ENCODE results near the gene MPP2. TPM values are rescaled to one million over a fixed set of nuclear protein-coding genes. Genes with fewer than 3 reads are reported as not detected.
"Not testable (repeated sequence)": the region's sequence is repeated elsewhere in the genome, so short reads cannot be mapped to it uniquely, and the experiment has no call there.

MPP2 gene
- total RNA-seq, 1 experiment from 2014 or later, result 5.5 TPM

DNA sequence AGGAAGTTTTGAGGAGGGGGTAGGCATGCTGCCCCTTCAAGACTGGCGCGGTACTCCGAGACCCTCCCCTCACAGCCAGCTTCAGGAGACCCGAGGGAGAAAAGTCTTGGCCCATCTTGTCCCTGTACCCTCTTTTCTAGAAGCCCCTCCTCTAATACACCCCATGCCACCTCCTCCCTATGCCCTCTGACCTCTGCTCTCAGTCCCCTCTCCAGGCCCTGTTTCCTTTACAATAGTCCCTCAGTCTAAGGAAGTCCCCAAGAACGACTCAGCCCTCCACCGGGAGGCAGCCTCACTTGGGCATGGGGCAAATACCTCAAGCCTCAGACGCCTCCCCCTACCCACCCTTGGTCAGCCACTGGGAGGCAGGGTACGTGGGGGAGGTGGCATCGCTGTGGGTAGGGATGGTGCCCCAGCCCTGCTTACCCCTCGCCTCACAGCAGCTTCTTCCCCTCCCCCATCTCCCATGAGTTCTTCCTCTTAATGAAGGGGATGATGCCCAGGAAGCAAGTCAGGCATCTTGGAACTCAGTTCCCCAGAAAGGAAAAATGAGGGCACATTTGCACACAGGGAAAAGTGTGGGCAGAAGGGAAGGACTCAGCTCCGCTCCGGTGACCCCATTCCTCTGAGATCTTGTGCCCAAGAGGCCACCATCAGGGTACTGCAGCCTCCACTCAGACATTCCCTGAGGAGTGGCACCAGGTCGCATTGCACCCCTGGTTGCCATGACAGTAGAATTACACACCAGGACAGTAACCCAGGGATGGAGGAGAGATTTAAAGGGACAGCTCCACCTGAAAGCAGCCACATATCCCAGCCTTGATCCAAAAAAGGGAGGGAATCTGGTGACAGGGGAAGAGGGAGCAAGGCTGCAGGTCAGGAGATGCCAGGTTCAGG is 6.2 kb downstream of the MPP2 start:
- TF ChIP-seq, protein P1, sequence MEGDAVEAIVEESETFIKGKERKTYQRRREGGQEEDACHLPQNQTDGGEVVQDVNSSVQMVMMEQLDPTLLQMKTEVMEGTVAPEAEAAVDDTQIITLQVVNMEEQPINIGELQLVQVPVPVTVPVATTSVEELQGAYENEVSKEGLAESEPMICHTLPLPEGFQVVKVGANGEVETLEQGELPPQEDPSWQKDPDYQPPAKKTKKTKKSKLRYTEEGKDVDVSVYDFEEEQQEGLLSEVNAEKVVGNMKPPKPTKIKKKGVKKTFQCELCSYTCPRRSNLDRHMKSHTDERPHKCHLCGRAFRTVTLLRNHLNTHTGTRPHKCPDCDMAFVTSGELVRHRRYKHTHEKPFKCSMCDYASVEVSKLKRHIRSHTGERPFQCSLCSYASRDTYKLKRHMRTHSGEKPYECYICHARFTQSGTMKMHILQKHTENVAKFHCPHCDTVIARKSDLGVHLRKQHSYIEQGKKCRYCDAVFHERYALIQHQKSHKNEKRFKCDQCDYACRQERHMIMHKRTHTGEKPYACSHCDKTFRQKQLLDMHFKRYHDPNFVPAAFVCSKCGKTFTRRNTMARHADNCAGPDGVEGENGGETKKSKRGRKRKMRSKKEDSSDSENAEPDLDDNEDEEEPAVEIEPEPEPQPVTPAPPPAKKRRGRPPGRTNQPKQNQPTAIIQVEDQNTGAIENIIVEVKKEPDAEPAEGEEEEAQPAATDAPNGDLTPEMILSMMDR (IDR thresholded peaks at IDR 0.05; ENCODE audit: unreplicated experiment), result no peak
- Mint-ChIP-seq H3K27ac (ENCODE audit: unreplicated experiment) (peak overlapping the region; percentile 51), H3K4me1 (ENCODE audit: low read depth, unreplicated experiment) (peaks cover 22% of the 10 kb centered on the region), H3K36me3 (ENCODE audit: insufficient read depth, unreplicated experiment) (peaks cover 14% of the 10 kb centered on the region), H3K4me3 (ENCODE audit: low read depth, unreplicated experiment) (peak overlapping the region; percentile 75), H3K27me3 (ENCODE audit: unreplicated experiment) (peaks cover 77% of the 10 kb centered on the region), H3K9me3 (ENCODE audit: low read depth, unreplicated experiment) (no peaks in the 10 kb centered on the region)
- no peak for DNase-seq
- no TSS peak for BruUV-seq (replicated peaks)
- CTCF ChIA-PET, result interaction anchor here (0.7 to 1.5 kb wide), 5 partner anchors 9 to 242 kb away, joined by 3 to 4 read pairs (median 4); no protein-coding TSS in a partner anchor
- intact Hi-C loops (cut with micrococcal nuclease; ENCODE audit: unreplicated experiment), result no loop called here

DNA sequence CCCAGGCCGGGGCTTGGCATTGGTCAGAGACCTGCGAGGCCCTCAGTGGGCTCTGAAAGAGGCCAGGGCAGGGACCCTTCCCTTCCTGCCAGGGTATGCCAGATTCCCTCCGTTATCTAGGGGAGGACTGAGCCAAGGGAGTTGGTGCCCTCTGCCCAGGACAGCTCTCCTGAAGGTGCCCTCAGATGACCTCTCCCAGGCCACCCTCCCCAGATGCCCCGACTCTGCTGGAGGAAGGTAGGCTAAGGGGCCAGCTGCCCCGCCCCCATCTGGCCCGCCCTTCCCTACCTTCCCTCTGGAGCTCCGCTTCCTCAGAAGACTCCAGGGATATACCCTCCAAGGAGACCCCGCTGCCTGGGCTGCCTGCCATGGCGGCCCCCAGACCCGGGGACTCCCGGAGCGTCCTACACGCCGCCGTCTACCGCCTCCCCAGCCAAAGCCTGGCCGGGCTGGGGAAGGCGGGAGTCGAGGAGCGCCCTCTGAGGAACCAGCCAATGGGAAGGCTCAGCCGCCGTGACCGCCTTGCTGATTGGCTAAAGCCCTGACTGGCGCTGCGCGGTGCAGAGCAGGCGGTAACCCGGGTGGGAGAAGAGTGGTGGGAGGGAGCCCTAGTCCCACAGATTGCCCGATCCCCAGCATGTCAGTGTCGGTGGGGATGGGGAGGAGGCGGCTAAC is 7.0 kb downstream of the MPP2 start:
- peak; percentile 95 for DNase-seq
- Mint-ChIP-seq H3K4me3 (ENCODE audit: low read depth, unreplicated experiment) (peak overlapping the region; percentile 75), H3K36me3 (ENCODE audit: insufficient read depth, unreplicated experiment) (peaks cover 7% of the 10 kb centered on the region), H3K4me1 (ENCODE audit: low read depth, unreplicated experiment) (peaks cover 19% of the 10 kb centered on the region), H3K27ac (ENCODE audit: unreplicated experiment) (peak overlapping the region; percentile 51), H3K27me3 (ENCODE audit: unreplicated experiment) (peaks cover 77% of the 10 kb centered on the region), H3K9me3 (ENCODE audit: low read depth, unreplicated experiment) (no peaks in the 10 kb centered on the region)
- TF ChIP-seq, protein P1 (IDR thresholded peaks at IDR 0.05; ENCODE audit: unreplicated experiment), result no peak
- CTCF ChIA-PET, result interaction anchor here (0.5 to 1.0 kb wide), 4 partner anchors 10 to 241 kb away, joined by 3 to 4 read pairs (median 4); no protein-coding TSS in a partner anchor
- no TSS peak for BruUV-seq (replicated peaks)
- intact Hi-C loops (cut with micrococcal nuclease; ENCODE audit: unreplicated experiment), result no loop called here

DNA sequence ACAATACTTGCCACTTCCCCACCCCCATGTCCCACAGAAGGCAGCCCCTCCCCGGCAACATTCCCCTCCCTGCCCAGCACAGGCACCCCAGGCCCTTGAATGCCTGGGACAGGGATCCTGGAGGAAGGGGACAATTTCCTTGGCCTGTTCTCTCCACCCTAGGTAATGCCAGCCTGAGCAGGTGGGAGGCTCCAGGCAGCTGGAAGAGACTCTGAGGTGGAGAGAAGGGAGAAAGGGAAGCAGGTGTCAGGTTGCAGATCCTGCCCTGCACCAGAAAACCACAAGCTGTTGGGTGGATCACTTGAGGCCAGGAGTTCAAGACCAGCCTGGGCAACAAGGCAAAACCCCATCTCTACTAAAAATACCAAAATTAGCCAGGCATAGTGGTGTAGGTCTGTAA is 8.9 kb downstream of the MPP2 start:
- peaks cover 61% of the 10 kb centered on the region for H3K27me3 Mint-ChIP-seq (ENCODE audit: unreplicated experiment)
- H3K4me3 Mint-ChIP-seq (ENCODE audit: low read depth, unreplicated experiment), result no peak overlapping the region
- peaks cover 19% of the 10 kb centered on the region for H3K4me1 Mint-ChIP-seq (ENCODE audit: low read depth, unreplicated experiment)
- intact Hi-C loops (cut with micrococcal nuclease; ENCODE audit: unreplicated experiment), result no loop called here
- no TSS peak for BruUV-seq (replicated peaks)
- H3K9me3 Mint-ChIP-seq (ENCODE audit: low read depth, unreplicated experiment), result no peaks in the 10 kb centered on the region
- CTCF ChIA-PET, result interaction anchor here (0.6 to 0.8 kb wide), 2 partner anchors 19 to 28 kb away, joined by 3 to 4 read pairs; no protein-coding TSS in a partner anchor
- TF ChIP-seq, protein P1 (IDR thresholded peaks at IDR 0.05; ENCODE audit: unreplicated experiment), result no peak
- H3K27ac Mint-ChIP-seq (ENCODE audit: unreplicated experiment), result no peak overlapping the region
- no peak for DNase-seq
- H3K36me3 Mint-ChIP-seq (ENCODE audit: insufficient read depth, unreplicated experiment), result peaks cover 7% of the 10 kb centered on the region

DNA sequence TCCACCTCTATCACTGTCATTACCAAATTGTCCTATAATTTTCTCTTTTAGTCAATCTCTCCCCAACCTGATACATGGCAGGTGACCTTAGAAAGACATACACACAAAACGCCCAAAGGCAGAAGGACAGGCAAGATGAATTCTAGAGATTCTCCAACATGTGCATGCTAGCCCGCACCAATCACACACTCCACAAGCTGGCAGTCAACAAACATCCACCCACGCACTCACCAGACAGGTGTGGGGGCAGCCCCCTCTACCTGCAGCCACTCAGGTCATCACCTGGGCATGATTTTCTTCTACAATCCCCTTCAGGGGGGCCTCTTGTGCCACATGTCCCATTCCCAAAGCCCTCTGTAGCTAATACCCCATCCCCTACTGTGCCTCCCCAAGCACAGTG is 9.5 kb downstream of the MPP2 start:
- Mint-ChIP-seq H3K4me1 (ENCODE audit: low read depth, unreplicated experiment) (peaks cover 19% of the 10 kb centered on the region), H3K4me3 (ENCODE audit: low read depth, unreplicated experiment) (no peak overlapping the region), H3K27me3 (ENCODE audit: unreplicated experiment) (peaks cover 57% of the 10 kb centered on the region), H3K36me3 (ENCODE audit: insufficient read depth, unreplicated experiment) (peaks cover 7% of the 10 kb centered on the region), H3K9me3 (ENCODE audit: low read depth, unreplicated experiment) (no peaks in the 10 kb centered on the region), H3K27ac (ENCODE audit: unreplicated experiment) (no peak overlapping the region)
- CTCF ChIA-PET, result interaction anchor here (0.6 kb wide), 1 partner anchor 119 kb away, joined by 5 read pairs; no protein-coding TSS in a partner anchor
- no peak for DNase-seq
- intact Hi-C loops (cut with micrococcal nuclease; ENCODE audit: unreplicated experiment), result no loop called here
- BruUV-seq (replicated peaks), result no TSS peak
- TF ChIP-seq, protein P1 (IDR thresholded peaks at IDR 0.05; ENCODE audit: unreplicated experiment), result no peak

DNA sequence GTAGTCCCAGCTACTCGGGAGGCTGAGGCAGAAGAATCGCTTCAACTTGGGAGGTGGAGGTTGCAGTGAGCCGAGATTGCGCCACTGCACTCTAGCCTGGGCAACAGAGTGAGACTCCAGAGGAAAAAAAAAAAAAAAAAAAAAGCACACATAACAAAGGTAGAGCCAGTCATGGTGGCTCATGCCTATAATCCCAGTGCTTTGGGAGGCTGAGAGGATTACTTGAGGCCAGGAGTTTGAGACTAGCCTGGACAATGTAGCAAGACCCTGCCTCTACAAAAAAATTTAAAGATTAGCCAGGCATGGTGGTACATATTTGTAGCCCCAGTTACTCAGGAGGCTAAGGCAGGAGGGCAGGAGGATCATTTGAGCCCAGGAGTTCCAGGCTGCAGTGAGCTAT is 12.8 kb downstream of the MPP2 start:
- not testable (repeated sequence) for BruUV-seq (replicated peaks); H3K27ac Mint-ChIP-seq (ENCODE audit: unreplicated experiment)

More for the DNA sequence above, 12.8 kb downstream of the MPP2 start:
- intact Hi-C loops (cut with micrococcal nuclease; ENCODE audit: unreplicated experiment); H3K4me1 Mint-ChIP-seq (ENCODE audit: low read depth, unreplicated experiment); H3K4me3 Mint-ChIP-seq (ENCODE audit: low read depth, unreplicated experiment); H3K9me3 Mint-ChIP-seq (ENCODE audit: low read depth, unreplicated experiment); H3K36me3 Mint-ChIP-seq (ENCODE audit: insufficient read depth, unreplicated experiment); DNase-seq: not testable (repeated sequence)
- H3K27me3 Mint-ChIP-seq (ENCODE audit: unreplicated experiment), result peaks cover 58% of the 10 kb centered on the region
- CTCF ChIA-PET, result interaction anchor here (0.6 to 0.7 kb wide), 3 partner anchors 37 to 95 kb away, joined by 3 to 5 read pairs (median 3); no protein-coding TSS in a partner anchor
